Caco-2 (cell line): Measurements from ENCODE around the gene PHF12. TPM values are rescaled to one million over a fixed set of nuclear protein-coding genes. Genes with fewer than 3 reads are reported as not detected.

Experiments used
- BruUV-seq: library from RNA; stranded (reverse); fragments of 400-500 nt; replicated peaks from 2 replicates; lab custom pipeline; 2021; lab: Mats Ljungman, UMichigan
- CTCF ChIA-PET: fragments of 300-600 bp; sonication (Branson Sonifier 250); formaldehyde crosslinking; loops from one replicate; lab custom pipeline; 2022; ENCODE audit warnings: antibody characterized with exemption; lab: Charles Lee
- POLR2A ChIA-PET: fragments of 300-600 bp; sonication (Branson Sonifier 250); formaldehyde crosslinking; loops from one replicate; lab custom pipeline; 2022; ENCODE audit warnings: antibody characterized with exemption; lab: Charles Lee
- DNase-seq, 2 experiments: peaks; one replicate each; pipeline versions ENCODE4 v3.0.0 to v3.0.0-alpha.2; 2020 to 2022
- H3K27me3 ChIP-seq: replicated peaks from 2 replicates; pipeline ENCODE4 v1.6.0; 2011; ENCODE audit warnings: low read length; ENCODE audit not compliant: control insufficient read depth, insufficient read depth
- H3K36me3 ChIP-seq: 2 replicates; pipeline ENCODE4 v1.5.1; 2011; ENCODE audit warnings: low read length; ENCODE audit not compliant: control insufficient read depth, insufficient read depth
- H3K4me1 ChIP-seq: fragments of 250-450 bp; sonication (Bioruptor Pico); 2 replicates; pipeline ENCODE4 v1.5.1; 2020; ENCODE audit warnings: mild to moderate bottlenecking
- H3K4me3 ChIP-seq: 2 replicates; pipeline ENCODE4 v1.5.1; 2011; ENCODE audit warnings: low read depth, mild to moderate bottlenecking, control low read depth, low read length
- H3K9me3 ChIP-seq: fragments of 250-450 bp; sonication (Bioruptor Pico); 2 replicates; pipeline ENCODE4 v1.5.1; 2020; ENCODE audit warnings: mild to moderate bottlenecking, moderate library complexity
- H3K27ac Mint-ChIP-seq: one replicate; pipeline ENCODE4 v1.8.0; 2022; ENCODE audit warnings: mixed read lengths; ENCODE audit not compliant: unreplicated experiment
- H3K27me3 Mint-ChIP-seq: one replicate; pipeline ENCODE4 v1.8.0; 2022; ENCODE audit warnings: mixed read lengths; ENCODE audit not compliant: insufficient read depth, unreplicated experiment
- H3K36me3 Mint-ChIP-seq: one replicate; pipeline ENCODE4 v1.8.0; 2022; ENCODE audit warnings: mild to moderate bottlenecking, mixed read lengths; ENCODE audit not compliant: insufficient read depth, unreplicated experiment
- H3K4me1 Mint-ChIP-seq: one replicate; pipeline ENCODE4 v1.8.0; 2022; ENCODE audit warnings: low read depth, mixed read lengths; ENCODE audit not compliant: unreplicated experiment
- H3K4me3 Mint-ChIP-seq: one replicate; pipeline ENCODE4 v1.8.0; 2022; ENCODE audit warnings: mild to moderate bottlenecking, moderate library complexity, mixed read lengths; ENCODE audit not compliant: unreplicated experiment
- H3K9me3 Mint-ChIP-seq: one replicate; pipeline ENCODE4 v1.8.0; 2022; ENCODE audit warnings: mixed read lengths; ENCODE audit not compliant: unreplicated experiment
- intact Hi-C: fragments of 100-400 bp; cut with micrococcal nuclease; formaldehyde crosslinking; loops from one replicate; pipeline ENCODE4 v1.10.0; 2022; ENCODE audit not compliant: unreplicated experiment
- total RNA-seq: library from RNA; stranded (reverse); gene quantifications from 2 replicates; pipeline ENCODE4 v1.2.3, GENCODE V29; 2022
- TF ChIP-seq, protein P1 (sequence below), 2 experiments: fragments of 200-600 bp in 1 of 2; IDR thresholded peaks; 1 replicate in 1 of 2; 2 replicates in 1 of 2; pipeline versions ENCODE4 v1.5.1 to v1.8.0; 2011 to 2022; ENCODE audit warnings: antibody characterized with exemption in 1 of 2, control low read depth in 1 of 2, inconsistent platforms in 1 of 2, low read depth in 1 of 2, low read length in 1 of 2, mild to moderate bottlenecking in 1 of 2, moderate library complexity in 1 of 2; ENCODE audit not compliant: insufficient read depth in 1 of 2, severe bottlenecking in 1 of 2, unreplicated experiment in 1 of 2

PHF12 gene
- total RNA-seq, 1 experiment from 2014 or later: 49.9 TPM

DNA sequence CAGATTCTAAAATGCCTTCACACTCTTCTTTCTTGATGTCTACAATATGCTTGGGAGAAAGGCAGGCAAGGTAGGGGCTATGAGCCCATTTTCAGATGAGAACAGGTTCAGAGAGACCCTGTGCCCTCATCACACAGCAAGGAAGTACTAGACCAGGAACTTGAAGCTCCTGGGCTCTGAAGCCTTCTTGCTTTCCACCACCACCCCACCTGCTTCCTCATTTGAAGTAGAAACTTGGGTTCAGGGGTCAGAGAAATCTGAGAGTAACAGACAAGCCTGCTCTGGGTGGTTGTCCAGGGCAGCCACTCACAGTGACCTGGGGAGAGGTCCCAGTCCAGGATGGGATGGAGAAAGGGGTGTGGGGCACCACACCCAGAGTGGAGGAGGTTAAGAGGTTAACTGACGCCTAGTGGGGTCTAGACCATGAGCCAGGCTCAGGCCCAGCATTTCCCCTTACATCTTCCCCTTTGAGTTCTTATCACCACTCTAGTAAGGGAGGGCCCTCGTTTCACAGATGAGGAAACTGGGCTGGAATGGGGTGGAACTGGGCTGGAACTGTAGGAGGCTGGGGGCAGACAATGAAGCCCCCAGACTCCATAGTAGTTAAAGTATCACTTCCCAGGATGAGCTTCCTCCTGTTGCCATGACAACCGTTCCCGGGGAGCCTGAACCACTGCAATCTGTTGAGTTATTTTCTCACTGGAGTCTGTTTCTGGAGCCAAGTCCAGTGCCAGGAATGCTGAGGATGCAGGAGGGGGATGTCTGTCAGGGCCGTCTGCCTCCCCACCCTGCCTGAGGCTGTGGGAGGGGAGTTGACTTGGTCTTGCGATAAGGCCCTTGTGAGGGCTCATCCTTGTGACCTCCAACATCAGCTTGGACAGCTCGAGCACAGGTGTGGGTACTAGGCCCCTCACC, 16.2 kb upstream of the PHF12 start:
- Mint-ChIP-seq H3K4me1 (peaks cover 7% of the 10 kb centered on the region), H3K36me3 (no peaks in the 10 kb centered on the region), H3K4me3 (no peak overlapping the region), H3K9me3 (no peaks in the 10 kb centered on the region), H3K27ac (no peak overlapping the region), H3K27me3 (peaks cover 4% of the 10 kb centered on the region)
- no peaks in the 10 kb centered on the region for H3K9me3 ChIP-seq
- no peaks in the 10 kb centered on the region for H3K36me3 ChIP-seq
- no TSS peak for BruUV-seq
- H3K4me1 ChIP-seq: peaks cover 8% of the 10 kb centered on the region; the same call in 1 of the 2 replicates
- H3K4me3 ChIP-seq: no peak overlapping the region
- intact Hi-C loops: no loop called here
- H3K27me3 ChIP-seq: no peaks in the 10 kb centered on the region
- POLR2A ChIA-PET: interaction anchor here (0.5 kb wide), 1 partner anchor 16 kb away, joined by 3 read pairs; the partner anchor contains the start of gene PHF12
- CTCF ChIA-PET: interaction anchor here (0.7 to 1.1 kb wide), 3 partner anchors 145 to 150 kb away, joined by 3 to 6 read pairs (median 4); no protein-coding TSS in a partner anchor
- TF ChIP-seq, protein P1, sequence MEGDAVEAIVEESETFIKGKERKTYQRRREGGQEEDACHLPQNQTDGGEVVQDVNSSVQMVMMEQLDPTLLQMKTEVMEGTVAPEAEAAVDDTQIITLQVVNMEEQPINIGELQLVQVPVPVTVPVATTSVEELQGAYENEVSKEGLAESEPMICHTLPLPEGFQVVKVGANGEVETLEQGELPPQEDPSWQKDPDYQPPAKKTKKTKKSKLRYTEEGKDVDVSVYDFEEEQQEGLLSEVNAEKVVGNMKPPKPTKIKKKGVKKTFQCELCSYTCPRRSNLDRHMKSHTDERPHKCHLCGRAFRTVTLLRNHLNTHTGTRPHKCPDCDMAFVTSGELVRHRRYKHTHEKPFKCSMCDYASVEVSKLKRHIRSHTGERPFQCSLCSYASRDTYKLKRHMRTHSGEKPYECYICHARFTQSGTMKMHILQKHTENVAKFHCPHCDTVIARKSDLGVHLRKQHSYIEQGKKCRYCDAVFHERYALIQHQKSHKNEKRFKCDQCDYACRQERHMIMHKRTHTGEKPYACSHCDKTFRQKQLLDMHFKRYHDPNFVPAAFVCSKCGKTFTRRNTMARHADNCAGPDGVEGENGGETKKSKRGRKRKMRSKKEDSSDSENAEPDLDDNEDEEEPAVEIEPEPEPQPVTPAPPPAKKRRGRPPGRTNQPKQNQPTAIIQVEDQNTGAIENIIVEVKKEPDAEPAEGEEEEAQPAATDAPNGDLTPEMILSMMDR (IDR thresholded peaks at IDR 0.05; ENCODE audit: insufficient read depth in 1 of 2, low read depth in 1 of 2, low read length in 1 of 2, severe bottlenecking in 1 of 2, unreplicated experiment in 1 of 2): no peak
- DNase-seq: no peak

DNA sequence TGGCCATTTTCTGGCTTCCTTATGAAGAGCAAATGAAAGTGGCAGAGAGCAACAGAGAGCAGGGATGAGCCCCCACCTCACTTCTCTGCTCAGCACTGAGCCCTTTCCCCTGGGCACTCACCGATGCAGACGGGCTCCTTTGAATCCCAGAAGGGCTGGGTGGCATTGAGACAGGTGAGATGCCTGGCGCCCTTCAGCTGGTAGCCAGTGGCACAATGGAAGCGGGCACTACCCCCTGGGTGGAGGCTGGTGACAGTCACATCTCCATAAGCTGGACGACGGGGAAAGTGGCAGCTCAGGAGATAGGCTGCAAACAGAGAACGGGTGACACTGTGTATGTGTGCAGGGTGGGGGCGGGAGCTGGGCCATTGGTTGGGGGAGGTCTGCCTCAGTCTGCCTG, 12.5 kb upstream of the PHF12 start:
- intact Hi-C loops: no loop called here
- Histone ChIP-seq H3K36me3 (no peaks in the 10 kb centered on the region), H3K4me1 (peaks cover 8% of the 10 kb centered on the region; the same call in 1 of the 2 replicates), H3K27me3 (no peaks in the 10 kb centered on the region), H3K9me3 (no peaks in the 10 kb centered on the region), H3K4me3 (no peak overlapping the region)
- Mint-ChIP-seq H3K4me3 (no peak overlapping the region), H3K27ac (no peak overlapping the region), H3K9me3 (no peaks in the 10 kb centered on the region), H3K36me3 (no peaks in the 10 kb centered on the region), H3K27me3 (peaks cover 4% of the 10 kb centered on the region), H3K4me1 (peaks cover 5% of the 10 kb centered on the region)
- TF ChIP-seq, protein P1 (IDR thresholded peaks at IDR 0.05; ENCODE audit: insufficient read depth in 1 of 2, low read depth in 1 of 2, low read length in 1 of 2, severe bottlenecking in 1 of 2, unreplicated experiment in 1 of 2): no peak
- no TSS peak for BruUV-seq
- CTCF ChIA-PET: interaction anchor here (0.5 to 3.7 kb wide), 6 partner anchors 10 to 151 kb away, joined by 3 to 261 read pairs (median 4); partner anchors contain the start of gene PHF12
- POLR2A ChIA-PET: interaction anchor here (0.7 kb wide), 1 partner anchor 152 kb away, joined by 11 read pairs; no protein-coding TSS in a partner anchor
- DNase-seq: no peak

DNA sequence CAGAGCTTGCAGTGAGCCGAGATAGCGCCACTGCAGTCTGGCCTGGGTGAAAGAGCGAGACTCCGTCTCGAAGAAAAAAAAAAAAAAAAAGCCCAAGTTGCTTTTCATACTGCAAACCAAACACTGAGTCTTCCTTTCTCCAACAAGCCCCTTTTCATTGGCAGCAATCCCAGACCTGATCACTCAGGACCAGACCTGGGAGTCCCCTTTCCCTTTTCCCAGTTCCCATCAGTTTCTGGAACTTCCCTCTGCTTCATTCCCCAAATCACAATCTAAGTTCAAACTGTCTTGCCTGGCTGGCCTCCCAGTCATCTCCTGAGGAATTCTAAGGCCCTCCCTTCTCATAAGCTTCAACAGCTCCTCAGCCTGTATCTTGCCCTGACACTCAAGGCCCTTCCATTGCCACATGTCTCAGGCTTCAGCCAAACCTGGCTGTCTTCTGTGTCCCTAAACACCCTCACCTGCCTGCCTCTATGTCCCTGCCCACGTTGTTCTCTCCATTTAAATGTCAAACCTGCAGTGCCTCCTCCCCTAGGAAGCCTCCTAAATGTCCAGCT, 11.8 kb upstream of the PHF12 start:
- ChIA-PET CTCF (interaction anchor here (0.7 to 3.7 kb wide), 4 partner anchors 11 to 547 kb away, joined by 5 to 261 read pairs (median 5); partner anchors contain the start of gene PHF12), POLR2A (no interaction called here)
- no peaks in the 10 kb centered on the region for H3K36me3 Mint-ChIP-seq
- TF ChIP-seq, protein P1 (IDR thresholded peaks at IDR 0.05; ENCODE audit: insufficient read depth in 1 of 2, low read depth in 1 of 2, low read length in 1 of 2, severe bottlenecking in 1 of 2, unreplicated experiment in 1 of 2): no peak
- Histone ChIP-seq H3K27me3 (no peaks in the 10 kb centered on the region), H3K36me3 (no peaks in the 10 kb centered on the region), H3K4me3 (no peak overlapping the region), H3K4me1 (peaks cover 5% of the 10 kb centered on the region; the same call in 1 of the 2 replicates), H3K9me3 (no peaks in the 10 kb centered on the region)
- no TSS peak for BruUV-seq
- intact Hi-C loops: no loop called here
- no peak overlapping the region for H3K4me3 Mint-ChIP-seq
- no peak overlapping the region for H3K27ac Mint-ChIP-seq
- peaks cover 5% of the 10 kb centered on the region for H3K4me1 Mint-ChIP-seq
- H3K9me3 Mint-ChIP-seq: no peaks in the 10 kb centered on the region
- H3K27me3 Mint-ChIP-seq: peaks cover 4% of the 10 kb centered on the region
- no peak for DNase-seq
